ENCODE results near the gene ATP8A2. TPM values are rescaled to one million over a fixed set of nuclear protein-coding genes. Genes with fewer than 3 reads are reported as not detected.

The ATP8A2 gene
- total RNA-seq, 2 donors from 2014 or later = 0.10 to 0.64 TPM

DNA sequence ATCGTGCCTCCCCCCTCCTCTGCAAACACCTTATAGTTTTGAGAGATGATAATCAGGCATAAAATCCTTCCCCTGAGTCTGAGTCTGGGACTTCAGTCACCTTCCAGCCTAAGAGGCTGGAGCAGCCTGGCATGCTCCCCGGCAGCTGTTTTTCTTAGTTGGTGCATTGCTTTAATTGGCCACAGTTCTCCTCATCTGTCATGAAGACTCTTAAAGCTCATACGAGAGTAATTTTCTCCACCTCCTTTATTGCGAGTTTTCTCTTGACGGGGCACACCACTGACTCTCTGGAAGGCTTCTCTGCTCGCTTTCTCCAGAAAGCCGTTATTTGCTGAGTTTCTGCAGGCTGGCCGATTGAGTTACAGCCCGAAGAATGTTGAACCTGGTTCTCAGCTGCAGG is 310.5 kb downstream of the ATP8A2 start:
- Histone ChIP-seq H3K4me3 (no peak overlapping the region), H3K9ac (ENCODE audit: low read depth in 2 of 2, low read length in 2 of 2) (no peak overlapping the region), H3K36me3 (no peaks in the 10 kb centered on the region), H3K27me3 (no peaks in the 10 kb centered on the region), H3K4me1 (no peaks in the 10 kb centered on the region), H3K9me3 (no peaks in the 10 kb centered on the region), H3K27ac (no peak overlapping the region)
- intact Hi-C loops (cut with DNase I) = no loop called here
- TF ChIP-seq, protein P1, sequence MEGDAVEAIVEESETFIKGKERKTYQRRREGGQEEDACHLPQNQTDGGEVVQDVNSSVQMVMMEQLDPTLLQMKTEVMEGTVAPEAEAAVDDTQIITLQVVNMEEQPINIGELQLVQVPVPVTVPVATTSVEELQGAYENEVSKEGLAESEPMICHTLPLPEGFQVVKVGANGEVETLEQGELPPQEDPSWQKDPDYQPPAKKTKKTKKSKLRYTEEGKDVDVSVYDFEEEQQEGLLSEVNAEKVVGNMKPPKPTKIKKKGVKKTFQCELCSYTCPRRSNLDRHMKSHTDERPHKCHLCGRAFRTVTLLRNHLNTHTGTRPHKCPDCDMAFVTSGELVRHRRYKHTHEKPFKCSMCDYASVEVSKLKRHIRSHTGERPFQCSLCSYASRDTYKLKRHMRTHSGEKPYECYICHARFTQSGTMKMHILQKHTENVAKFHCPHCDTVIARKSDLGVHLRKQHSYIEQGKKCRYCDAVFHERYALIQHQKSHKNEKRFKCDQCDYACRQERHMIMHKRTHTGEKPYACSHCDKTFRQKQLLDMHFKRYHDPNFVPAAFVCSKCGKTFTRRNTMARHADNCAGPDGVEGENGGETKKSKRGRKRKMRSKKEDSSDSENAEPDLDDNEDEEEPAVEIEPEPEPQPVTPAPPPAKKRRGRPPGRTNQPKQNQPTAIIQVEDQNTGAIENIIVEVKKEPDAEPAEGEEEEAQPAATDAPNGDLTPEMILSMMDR (IDR thresholded peaks at IDR 0.05) = no peak
- DNase-seq = no peak

DNA sequence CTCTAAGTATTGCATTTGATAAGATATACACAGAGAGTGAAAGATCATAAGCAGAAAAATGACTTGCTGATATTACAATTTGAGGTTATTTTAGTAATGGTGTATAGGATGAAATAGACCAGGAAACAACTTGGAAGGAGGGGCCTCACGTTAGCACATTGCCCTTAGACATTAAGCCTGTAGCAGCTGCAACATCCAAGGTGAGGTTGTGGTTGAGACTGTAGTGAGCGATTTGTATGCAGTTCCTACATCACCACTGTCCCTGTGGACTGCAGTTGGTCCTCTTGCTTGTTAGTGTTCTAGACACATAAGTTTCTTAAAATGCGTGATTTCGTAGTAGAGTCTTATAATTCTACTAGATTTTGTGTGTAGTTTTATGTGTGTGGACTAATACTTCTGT is 311.3 kb downstream of the ATP8A2 start:
- no peaks in the 10 kb centered on the region for H3K4me1 ChIP-seq

DNA sequence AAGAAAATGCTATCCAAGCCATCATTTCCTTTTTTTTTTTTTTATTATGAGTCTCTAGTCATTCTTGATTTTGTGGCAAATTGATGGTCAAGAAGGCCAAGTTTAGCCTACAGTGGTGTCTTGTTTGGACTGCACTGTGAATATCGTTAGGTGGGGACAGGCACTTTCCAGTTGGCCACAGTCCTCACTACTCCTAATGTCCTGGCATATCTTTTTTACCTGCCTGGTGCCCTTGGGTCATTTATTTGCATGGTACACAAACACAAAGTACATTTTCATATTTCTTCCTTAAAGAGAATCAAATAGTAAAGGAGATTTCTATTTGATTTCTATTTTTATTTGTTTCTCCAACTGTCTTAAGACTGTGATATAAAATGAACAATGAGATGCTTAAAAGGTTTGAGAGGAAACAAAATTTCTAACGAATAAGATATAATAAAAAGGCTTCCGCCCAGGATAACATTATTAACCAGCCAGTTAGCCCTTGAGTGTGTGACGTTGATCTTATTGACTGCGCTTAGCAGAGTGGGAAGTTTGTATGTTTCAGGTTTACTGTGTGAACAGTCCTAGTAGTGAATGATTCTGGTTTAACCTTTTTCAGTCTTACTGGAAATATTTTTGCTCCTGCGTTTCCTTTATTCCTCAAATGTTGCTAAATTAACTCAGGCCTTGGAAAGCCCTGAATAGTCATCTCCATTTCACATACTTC is 312.0 kb downstream of the ATP8A2 start:
- TF ChIP-seq, protein P1 (IDR thresholded peaks at IDR 0.05) = no peak
- H3K36me3 ChIP-seq = no peaks in the 10 kb centered on the region
- no peak overlapping the region for H3K4me3 ChIP-seq
- DNase-seq = no peak
- no peak overlapping the region for H3K9ac ChIP-seq (ENCODE audit: low read depth in 2 of 2, low read length in 2 of 2)
- intact Hi-C loops (cut with DNase I) = no loop called here
- no peaks in the 10 kb centered on the region for H3K4me1 ChIP-seq
- no peaks in the 10 kb centered on the region for H3K9me3 ChIP-seq
- H3K27ac ChIP-seq = no peak overlapping the region
- H3K27me3 ChIP-seq = no peaks in the 10 kb centered on the region

More for the DNA sequence above, 311.3 kb downstream of the ATP8A2 start:
- Histone ChIP-seq H3K9ac (ENCODE audit: low read depth in 2 of 2, low read length in 2 of 2) (no peak overlapping the region), H3K9me3 (no peaks in the 10 kb centered on the region), H3K27me3 (no peaks in the 10 kb centered on the region), H3K27ac (no peak overlapping the region), H3K4me3 (no peak overlapping the region), H3K36me3 (no peaks in the 10 kb centered on the region)
- TF ChIP-seq, protein P1 (IDR thresholded peaks at IDR 0.05) = no peak
- no peak for DNase-seq
- intact Hi-C loops (cut with DNase I) = no loop called here

DNA sequence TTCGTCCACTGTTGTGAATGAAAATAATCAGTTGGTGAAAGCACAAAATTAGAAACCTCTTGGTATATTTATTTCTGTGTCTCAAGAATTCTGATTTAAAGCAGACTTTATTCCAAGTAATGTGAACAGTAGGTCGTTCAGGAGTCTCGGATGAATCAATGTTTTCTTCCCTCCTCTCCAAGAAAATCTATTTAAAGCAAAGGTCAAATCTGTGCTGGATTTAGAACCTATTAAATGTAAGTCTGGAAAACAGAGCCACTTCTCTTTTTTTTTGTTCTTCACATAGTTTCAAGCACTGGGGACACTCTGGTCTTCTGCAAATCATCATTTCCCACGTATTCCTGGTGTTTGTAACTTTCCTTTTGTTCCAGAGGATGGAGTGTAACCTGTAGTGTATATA is 312.7 kb downstream of the ATP8A2 start:
- Histone ChIP-seq H3K9ac (ENCODE audit: low read depth in 2 of 2, low read length in 2 of 2) (no peak overlapping the region), H3K4me1 (no peaks in the 10 kb centered on the region), H3K27me3 (no peaks in the 10 kb centered on the region), H3K36me3 (no peaks in the 10 kb centered on the region), H3K4me3 (no peak overlapping the region), H3K9me3 (no peaks in the 10 kb centered on the region), H3K27ac (no peak overlapping the region)
- TF ChIP-seq, protein P1 (IDR thresholded peaks at IDR 0.05) = no peak
- intact Hi-C loops (cut with DNase I) = no loop called here
- DNase-seq = no peak

DNA sequence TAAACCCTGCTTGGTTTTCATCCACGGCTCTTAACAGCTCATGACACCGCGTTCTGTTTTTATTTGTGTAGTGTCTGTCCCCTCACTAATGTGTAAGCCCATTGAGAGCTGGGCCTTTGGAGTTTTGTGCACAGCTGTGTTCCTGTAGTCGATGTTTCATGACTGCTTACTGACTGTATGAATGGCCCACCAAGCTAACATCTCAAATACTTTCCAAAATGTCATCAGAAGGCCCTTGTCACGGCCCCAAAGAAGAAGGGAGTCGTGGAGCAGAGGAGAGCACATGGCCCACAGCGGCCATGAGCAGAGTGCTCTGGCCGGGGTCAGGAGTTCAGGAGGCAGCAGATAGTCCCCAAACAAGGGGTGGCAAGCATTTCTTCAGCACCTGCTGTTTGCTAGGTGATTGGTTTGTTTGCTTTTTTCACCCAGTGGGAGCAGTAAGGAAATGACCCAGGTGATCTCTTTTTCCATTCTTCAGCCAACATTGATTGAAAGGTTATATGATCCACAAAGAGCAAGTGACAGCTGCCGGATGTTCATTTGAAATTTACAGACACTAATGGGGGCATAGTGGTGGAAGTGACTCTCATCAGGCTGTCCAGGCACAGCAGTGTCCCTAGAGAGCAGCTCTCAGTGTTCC is 315.2 kb downstream of the ATP8A2 start:
- Histone ChIP-seq H3K4me3 (no peak overlapping the region), H3K27ac (no peak overlapping the region), H3K36me3 (no peaks in the 10 kb centered on the region), H3K9me3 (no peaks in the 10 kb centered on the region), H3K9ac (ENCODE audit: low read depth in 2 of 2, low read length in 2 of 2) (no peak overlapping the region), H3K27me3 (no peaks in the 10 kb centered on the region), H3K4me1 (no peaks in the 10 kb centered on the region)
- intact Hi-C loops (cut with DNase I) = no loop called here
- TF ChIP-seq, protein P1 (IDR thresholded peaks at IDR 0.05) = no peak
- peak; percentile 28 for DNase-seq
